K562 (cell line): ENCODE measurements around the gene ZNF331.

ENCODE experiments used
- GABPA ChIP-seq: fragments of 200-800 bp; sonication (Bioruptor generic); conservative IDR thresholded peaks from 2 replicates; pipeline ENCODE4 v1.6.1; 2016; ENCODE audit warnings: low read depth, missing genetic modification characterization, missing compliant biosample characterization
- KLF16 ChIP-seq: IDR thresholded peaks from 2 replicates; pipeline ENCODE4 v1.6.1; 2016; ENCODE audit warnings: antibody characterized with exemption
- MTA3 ChIP-seq: fragments of 450-650 bp; formaldehyde crosslinking; IDR thresholded peaks from 2 replicates; pipeline ENCODE4 v1.6.1; 2017; ENCODE audit warnings: mild to moderate bottlenecking, borderline replicate concordance
- NCOA4 ChIP-seq: fragments of 450-650 bp; IDR thresholded peaks from 2 replicates; pipeline ENCODE4 v1.6.1; 2018; ENCODE audit warnings: mild to moderate bottlenecking; ENCODE audit not compliant: partially characterized antibody
- SAFB ChIP-seq: fragments of 200-400 bp; formaldehyde crosslinking; IDR thresholded peaks from 2 replicates; pipeline ENCODE4 v1.6.1; 2017; ENCODE audit warnings: low read depth, low read length, borderline replicate concordance
- ZNF24 ChIP-seq: fragments of 450-650 bp; IDR thresholded peaks from 2 replicates; pipeline ENCODE4 v1.6.1; 2016
- ZNF699 ChIP-seq: fragments of 250-450 bp; sonication (Bioruptor Pico); IDR thresholded peaks from 2 replicates; pipeline ENCODE4 v1.8.0; 2021; ENCODE audit warnings: mild to moderate bottlenecking, moderate library complexity; ENCODE audit not compliant: insufficient replicate concordance
- TF ChIP-seq, protein P1 (sequence below), 3 experiments: IDR thresholded peaks in 2 of 3; conservative IDR thresholded peaks in 1 of 3; 2 replicates each; pipeline ENCODE4 v1.5.1; 2011 to 2012; ENCODE audit warnings: low read length in 3 of 3, mild to moderate bottlenecking in 3 of 3, control low read depth in 2 of 3, improper control_type of control experiment in 1 of 3, inconsistent platforms in 1 of 3, low read depth in 1 of 3, mixed read lengths in 1 of 3, moderate library complexity in 1 of 3; ENCODE audit not compliant: insufficient read depth in 2 of 3
- TF ChIP-seq, protein P2 (sequence below), 2 experiments: fragments of 250-450 bp in 1 of 2; fragments of 450-650 bp in 1 of 2; sonication (Bioruptor Pico) in 1 of 2; IDR thresholded peaks; 2 replicates each; pipeline versions ENCODE4 v1.6.1 to v1.8.0; 2016 to 2021; ENCODE audit warnings: mild to moderate bottlenecking in 2 of 2, moderate library complexity in 2 of 2, missing compliant biosample characterization in 1 of 2, missing genetic modification characterization in 1 of 2
- TF ChIP-seq, protein P3 (sequence below): fragments of 450-650 bp; conservative IDR thresholded peaks from 2 replicates; pipeline ENCODE4 v1.6.1; 2016; ENCODE audit warnings: missing genetic modification characterization, low read depth, mild to moderate bottlenecking, missing compliant biosample characterization, moderate library complexity

DNA sequence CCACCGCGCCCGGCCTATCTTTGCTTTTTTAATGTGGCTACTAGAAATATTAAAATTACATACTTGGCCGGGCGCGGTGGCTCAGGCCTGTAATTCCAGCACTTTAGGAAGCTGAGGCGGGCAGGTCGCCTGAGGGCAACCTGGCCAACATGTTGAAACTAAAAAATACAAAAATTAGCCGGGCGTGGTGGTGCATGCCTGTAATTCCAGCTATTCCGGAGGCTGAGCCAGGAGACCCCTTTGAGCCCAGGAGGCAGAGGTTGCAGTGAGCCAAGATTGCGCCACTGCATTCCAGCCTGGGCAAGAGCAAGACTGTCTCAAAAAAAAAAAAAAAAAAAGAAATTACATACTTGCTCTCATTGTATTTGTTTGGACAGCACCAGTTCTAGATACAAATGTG lies 59.1 kb downstream of the ZNF331 start:
- TF ChIP-seq ZNF699 (CRISPR knock-in tag) (no peak), ZNF24 (no peak), NCOA4 (no peak), KLF16 (no peak), GABPA (no peak), SAFB (no peak), MTA3 (no peak)
- TF ChIP-seq, protein P1, sequence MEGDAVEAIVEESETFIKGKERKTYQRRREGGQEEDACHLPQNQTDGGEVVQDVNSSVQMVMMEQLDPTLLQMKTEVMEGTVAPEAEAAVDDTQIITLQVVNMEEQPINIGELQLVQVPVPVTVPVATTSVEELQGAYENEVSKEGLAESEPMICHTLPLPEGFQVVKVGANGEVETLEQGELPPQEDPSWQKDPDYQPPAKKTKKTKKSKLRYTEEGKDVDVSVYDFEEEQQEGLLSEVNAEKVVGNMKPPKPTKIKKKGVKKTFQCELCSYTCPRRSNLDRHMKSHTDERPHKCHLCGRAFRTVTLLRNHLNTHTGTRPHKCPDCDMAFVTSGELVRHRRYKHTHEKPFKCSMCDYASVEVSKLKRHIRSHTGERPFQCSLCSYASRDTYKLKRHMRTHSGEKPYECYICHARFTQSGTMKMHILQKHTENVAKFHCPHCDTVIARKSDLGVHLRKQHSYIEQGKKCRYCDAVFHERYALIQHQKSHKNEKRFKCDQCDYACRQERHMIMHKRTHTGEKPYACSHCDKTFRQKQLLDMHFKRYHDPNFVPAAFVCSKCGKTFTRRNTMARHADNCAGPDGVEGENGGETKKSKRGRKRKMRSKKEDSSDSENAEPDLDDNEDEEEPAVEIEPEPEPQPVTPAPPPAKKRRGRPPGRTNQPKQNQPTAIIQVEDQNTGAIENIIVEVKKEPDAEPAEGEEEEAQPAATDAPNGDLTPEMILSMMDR (IDR thresholded peaks at IDR 0.05 in 2 of 3, conservative IDR thresholded peaks at IDR 0.05 in 1 of 3; ENCODE audit: insufficient read depth in 2 of 3, low read depth in 1 of 3, low read length in 3 of 3), result no peak
- TF ChIP-seq, protein P2, sequence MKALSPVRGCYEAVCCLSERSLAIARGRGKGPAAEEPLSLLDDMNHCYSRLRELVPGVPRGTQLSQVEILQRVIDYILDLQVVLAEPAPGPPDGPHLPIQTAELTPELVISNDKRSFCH (CRISPR knock-in tag; IDR thresholded peaks at IDR 0.05), result no peak
- TF ChIP-seq, protein P2 (tag; IDR thresholded peaks at IDR 0.05), result no peak
- TF ChIP-seq, protein P3, sequence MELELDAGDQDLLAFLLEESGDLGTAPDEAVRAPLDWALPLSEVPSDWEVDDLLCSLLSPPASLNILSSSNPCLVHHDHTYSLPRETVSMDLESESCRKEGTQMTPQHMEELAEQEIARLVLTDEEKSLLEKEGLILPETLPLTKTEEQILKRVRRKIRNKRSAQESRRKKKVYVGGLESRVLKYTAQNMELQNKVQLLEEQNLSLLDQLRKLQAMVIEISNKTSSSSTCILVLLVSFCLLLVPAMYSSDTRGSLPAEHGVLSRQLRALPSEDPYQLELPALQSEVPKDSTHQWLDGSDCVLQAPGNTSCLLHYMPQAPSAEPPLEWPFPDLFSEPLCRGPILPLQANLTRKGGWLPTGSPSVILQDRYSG (tag), result no peak
